Activated CD8-positive, alpha-beta memory T cell treated with anti-CD3 and anti-CD28 coated beads, Interleukin-2, amount 50 U/mL, for 24 hours (primary cell): ENCODE measurements around the gene CROCC2.

Experiments used
- DNase-seq: peaks from one replicate; pipeline ENCODE4 v3.0.0-alpha.2; 2020; ENCODE audit errors: extremely low read depth

Gene CROCC2

GRCh38 chr2:240998995-240999791, 93.1 kb downstream of the CROCC2 start:
- DNase-seq: no peak

- no peak for DNase-seq
These were observed 93.9 kb downstream of the CROCC2 start for GRCh38 chr2:240999873-241000541.

GRCh38 chr2:241000831-241001321, 94.7 kb downstream of the CROCC2 start:
- no peak for DNase-seq

GRCh38 chr2:241001413-241002274, 95.5 kb downstream of the CROCC2 start:
- DNase-seq: no peak

GRCh38 chr2:241002275-241003046, 96.3 kb downstream of the CROCC2 start:
- no peak for DNase-seq

- DNase-seq: no peak
These were observed 96.9 kb downstream of the CROCC2 start for GRCh38 chr2:241003047-241003360.

- DNase-seq: no peak
These were observed 97.2 kb downstream of the CROCC2 start for GRCh38 chr2:241003369-241003768.

- no peak for DNase-seq
These were observed 97.9 kb downstream of the CROCC2 start for GRCh38 chr2:241003830-241004564.

GRCh38 chr2:241005569-241005968, 99.4 kb downstream of the CROCC2 start:
- DNase-seq: no peak

GRCh38 chr2:241006412-241006811, 100.3 kb downstream of the CROCC2 start:
- DNase-seq: no peak

GRCh38 chr2:241007111-241007510, 101.0 kb downstream of the CROCC2 start:
- DNase-seq: no peak

GRCh38 chr2:241007880-241008710, 102.0 kb downstream of the CROCC2 start:
- no peak for DNase-seq

GRCh38 chr2:241008711-241009121, 102.6 kb downstream of the CROCC2 start:
- no peak for DNase-seq

- DNase-seq: no peak
These were observed 103.1 kb downstream of the CROCC2 start for GRCh38 chr2:241009191-241009590.

- no peak for DNase-seq
These were observed 103.7 kb downstream of the CROCC2 start for GRCh38 chr2:241009601-241010530.

GRCh38 chr2:241010531-241011295, 104.6 kb downstream of the CROCC2 start:
- no peak for DNase-seq

- no peak for DNase-seq
These were observed 105.1 kb downstream of the CROCC2 start for GRCh38 chr2:241011296-241011600.
